Uterus (tissue), 2 donors: ENCODE data around the gene DLG4.

Experiments used
- POLR2A ChIP-seq, 2 donors: fragments of 450-650 bp; IDR thresholded peaks; one replicate each; pipeline ENCODE4 v1.6.1; 2016; ENCODE audit warnings: antibody characterized with exemption in 2 of 2, mild to moderate bottlenecking in 1 of 2, moderate library complexity in 1 of 2
- TF ChIP-seq, protein P1 (sequence below), 4 experiments: fragments of 200-600 bp in 2 of 4; fragments of 450-650 bp in 2 of 4; sonication (generic) in 2 of 4; IDR thresholded peaks; one replicate each; pipeline ENCODE4 v1.5.1; 2016 to 2019; ENCODE audit warnings: antibody characterized with exemption in 4 of 4, mild to moderate bottlenecking in 2 of 4, moderate library complexity in 1 of 4

DNA sequence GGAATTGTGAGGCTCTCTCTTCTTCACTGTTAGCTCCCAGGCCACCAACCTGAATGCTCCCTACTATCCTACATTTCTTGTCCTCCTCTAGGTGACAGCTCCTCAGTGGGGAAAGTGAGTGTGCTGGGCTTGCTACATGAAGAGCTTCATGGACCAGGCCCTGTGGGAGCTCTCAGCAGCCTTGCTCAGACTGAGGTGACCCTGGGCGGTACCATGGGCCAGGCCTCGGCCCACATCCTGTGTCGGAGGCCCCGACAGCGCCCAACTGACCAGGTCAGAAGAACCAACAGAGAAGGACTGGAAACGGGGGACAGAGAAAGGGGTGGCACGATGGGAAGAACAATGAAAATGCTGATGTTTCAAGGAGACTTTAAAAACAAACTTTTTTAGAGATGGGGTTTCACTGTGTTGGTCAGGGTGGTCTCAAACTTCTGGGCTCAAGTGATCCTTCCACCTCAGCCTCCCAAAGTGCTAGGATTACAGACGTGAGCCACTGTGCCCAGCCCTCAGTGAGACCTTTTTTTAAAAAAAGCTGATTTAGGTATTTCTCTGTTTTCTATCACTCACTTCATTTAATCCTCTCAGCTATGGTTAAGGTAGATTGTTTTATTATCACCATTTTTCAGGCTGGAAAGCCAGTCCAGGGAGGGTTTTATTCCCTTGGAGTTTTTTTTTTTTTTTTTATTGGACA, 37.3 kb upstream of the DLG4 start:
- TF ChIP-seq, protein P1, sequence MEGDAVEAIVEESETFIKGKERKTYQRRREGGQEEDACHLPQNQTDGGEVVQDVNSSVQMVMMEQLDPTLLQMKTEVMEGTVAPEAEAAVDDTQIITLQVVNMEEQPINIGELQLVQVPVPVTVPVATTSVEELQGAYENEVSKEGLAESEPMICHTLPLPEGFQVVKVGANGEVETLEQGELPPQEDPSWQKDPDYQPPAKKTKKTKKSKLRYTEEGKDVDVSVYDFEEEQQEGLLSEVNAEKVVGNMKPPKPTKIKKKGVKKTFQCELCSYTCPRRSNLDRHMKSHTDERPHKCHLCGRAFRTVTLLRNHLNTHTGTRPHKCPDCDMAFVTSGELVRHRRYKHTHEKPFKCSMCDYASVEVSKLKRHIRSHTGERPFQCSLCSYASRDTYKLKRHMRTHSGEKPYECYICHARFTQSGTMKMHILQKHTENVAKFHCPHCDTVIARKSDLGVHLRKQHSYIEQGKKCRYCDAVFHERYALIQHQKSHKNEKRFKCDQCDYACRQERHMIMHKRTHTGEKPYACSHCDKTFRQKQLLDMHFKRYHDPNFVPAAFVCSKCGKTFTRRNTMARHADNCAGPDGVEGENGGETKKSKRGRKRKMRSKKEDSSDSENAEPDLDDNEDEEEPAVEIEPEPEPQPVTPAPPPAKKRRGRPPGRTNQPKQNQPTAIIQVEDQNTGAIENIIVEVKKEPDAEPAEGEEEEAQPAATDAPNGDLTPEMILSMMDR (IDR thresholded peaks at IDR 0.05), result no peak
- TF ChIP-seq POLR2A (IDR thresholded peaks at IDR 0.05), result no peak
